Endodermal cell (in vitro differentiated cells): ENCODE results near the gene RNGTT. TPM values are rescaled to one million over a fixed set of nuclear protein-coding genes. Genes with fewer than 3 reads are reported as not detected.

Source experiments
- DNase-seq: peaks from one replicate; pipeline ENCODE4 v3.0.0-alpha.2; 2017
- H3K27ac ChIP-seq: 2 replicates; pipeline ENCODE4 v1.5.1; 2013; ENCODE audit warnings: mild to moderate bottlenecking, low read depth, low read length, moderate library complexity
- H3K27me3 ChIP-seq: 2 replicates; pipeline ENCODE4 v1.6.1; 2013; ENCODE audit warnings: mild to moderate bottlenecking, low read length, moderate library complexity; ENCODE audit not compliant: insufficient read depth, control insufficient read depth, poor library complexity, severe bottlenecking
- H3K36me3 ChIP-seq: 2 replicates; pipeline ENCODE4 v1.7.0; 2013; ENCODE audit warnings: mild to moderate bottlenecking, low read length, moderate library complexity; ENCODE audit not compliant: control insufficient read depth, insufficient read depth
- H3K4me1 ChIP-seq: one replicate; pipeline ENCODE4 v1.7.0; 2013; ENCODE audit warnings: low read length; ENCODE audit not compliant: control insufficient read depth, insufficient read depth
- H3K4me3 ChIP-seq: 2 replicates; pipeline ENCODE4 v1.5.1; 2013; ENCODE audit warnings: mild to moderate bottlenecking, low read length, moderate library complexity
- H3K9ac ChIP-seq: 2 replicates; pipeline ENCODE4 v1.6.1; 2013; ENCODE audit warnings: mild to moderate bottlenecking, low read length, moderate library complexity; ENCODE audit not compliant: poor library complexity, severe bottlenecking; ENCODE audit errors: extremely low read depth
- H3K9me3 ChIP-seq: 2 replicates; pipeline ENCODE4 v1.6.1; 2013; ENCODE audit warnings: mild to moderate bottlenecking, low read length, moderate library complexity; ENCODE audit not compliant: control insufficient read depth
- H3K27ac Mint-ChIP-seq: 2 replicates; pipeline ENCODE4 v1.8.0; 2020; ENCODE audit warnings: mixed read lengths
- H3K27me3 Mint-ChIP-seq: 2 replicates; pipeline ENCODE4 v1.8.0; 2021; ENCODE audit warnings: mild to moderate bottlenecking, mixed read lengths; ENCODE audit not compliant: insufficient read depth
- H3K36me3 Mint-ChIP-seq: 2 replicates; pipeline ENCODE4 v1.8.0; 2020; ENCODE audit warnings: low read depth, mixed read lengths
- H3K4me1 Mint-ChIP-seq: 2 replicates; pipeline ENCODE4 v1.8.0; 2020; ENCODE audit warnings: mixed read lengths
- H3K4me3 Mint-ChIP-seq: 2 replicates; pipeline ENCODE4 v1.8.0; 2020; ENCODE audit warnings: mild to moderate bottlenecking, moderate library complexity, mixed read lengths
- H3K9me3 Mint-ChIP-seq: 2 replicates; pipeline ENCODE4 v1.8.0; 2020; ENCODE audit warnings: mild to moderate bottlenecking, mixed read lengths
- CTCF ChIP-seq: fragments of 200-600 bp; sonication (generic); conservative IDR thresholded peaks from 2 replicates; pipeline ENCODE4 v1.5.0; 2021; ENCODE audit warnings: antibody characterized with exemption, mild to moderate bottlenecking
- WGBS, 2 experiments: methylation state at CpG; one replicate each; pipeline versions ENCODE4 v1.1.5 to v1.1.7; 2013; ENCODE audit warnings: missing lambda C conversion rate in 2 of 2, mixed read lengths in 1 of 2; ENCODE audit not compliant: insufficient coverage in 1 of 2, insufficient read length in 1 of 2; 5-methylcytosine and 5-hydroxymethylcytosine counted together
- total RNA-seq, 2 donors: library from RNA; stranded (reverse); fragmentation: NEBNext Ultra II Directional in 1 of 2; extraction: Animal tissue kit (Norgen Biotek cat#: 25700) in 1 of 2; gene quantifications; 2 replicates in 1 of 2; 3 replicates in 1 of 2; pipeline ENCODE4 v1.2.1, GENCODE V29; 2021

The RNGTT gene
- total RNA-seq, 2 donors from 2014 or later = 21.5 to 28.7 TPM

DNA sequence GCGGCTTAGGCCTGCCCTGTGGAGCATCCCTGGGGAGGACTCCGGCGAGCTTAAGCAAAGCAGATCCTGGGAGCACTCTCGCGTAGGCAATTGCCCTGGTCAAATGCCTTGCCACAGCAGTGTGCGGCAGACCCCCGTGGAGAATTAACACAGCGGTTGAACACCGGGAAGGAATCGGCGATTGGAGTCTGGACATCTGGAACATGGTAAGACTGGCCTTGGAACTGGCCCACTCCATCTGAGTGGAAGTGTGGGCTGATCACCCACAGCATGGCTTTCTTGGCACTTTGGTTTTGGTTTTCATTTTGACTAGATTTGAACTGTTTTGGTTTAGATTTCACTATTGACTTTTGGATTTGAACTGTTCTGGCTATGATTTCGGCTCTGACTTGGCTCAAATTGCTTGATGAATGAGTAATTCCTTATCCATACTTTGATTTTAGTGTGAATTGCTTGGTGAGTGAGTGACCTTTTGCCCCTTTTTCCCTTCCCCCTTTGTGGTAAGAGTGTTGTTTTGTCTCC, 300.7 kb downstream of the RNGTT start:
- Histone ChIP-seq H3K9ac (no peak overlapping the region), H3K4me3 (no peak overlapping the region), H3K27me3 (no peaks in the 10 kb centered on the region), H3K4me1 (no peaks in the 10 kb centered on the region), H3K9me3 (peaks cover 58% of the 10 kb centered on the region), H3K27ac (no peak overlapping the region), H3K36me3 (no peaks in the 10 kb centered on the region)
- no peak overlapping the region for H3K27ac Mint-ChIP-seq
- peaks cover 3% of the 10 kb centered on the region for H3K27me3 Mint-ChIP-seq
- no peaks in the 10 kb centered on the region for H3K4me1 Mint-ChIP-seq
- no peak overlapping the region for H3K4me3 Mint-ChIP-seq
- DNase-seq = no peak
- peaks cover 46% of the 10 kb centered on the region for H3K36me3 Mint-ChIP-seq
- no peak for TF ChIP-seq CTCF
- H3K9me3 Mint-ChIP-seq = peaks cover 58% of the 10 kb centered on the region
- 93 to 99% methylated on average over 11 to 12 of the region's 12 CpGs for WGBS, 2 experiments

GRCh38 chr6:88662163-88662580, 301.2 kb downstream of the RNGTT start:
- Mint-ChIP-seq H3K4me1 (no peaks in the 10 kb centered on the region), H3K27ac (no peak overlapping the region), H3K27me3 (peaks cover 3% of the 10 kb centered on the region), H3K9me3 (peaks cover 62% of the 10 kb centered on the region), H3K36me3 (peaks cover 47% of the 10 kb centered on the region), H3K4me3 (no peak overlapping the region)
- Histone ChIP-seq H3K36me3 (no peaks in the 10 kb centered on the region), H3K27ac (no peak overlapping the region), H3K9ac (no peak overlapping the region), H3K27me3 (no peaks in the 10 kb centered on the region), H3K9me3 (peaks cover 58% of the 10 kb centered on the region), H3K4me1 (no peaks in the 10 kb centered on the region), H3K4me3 (peak overlapping the region; percentile 15)
- WGBS, 2 experiments = 95 to 100% methylated on average over 4 to 5 of the region's 5 CpGs
- no peak for TF ChIP-seq CTCF
- DNase-seq = no peak

- H3K27me3 Mint-ChIP-seq = peaks cover 3% of the 10 kb centered on the region
- DNase-seq = no peak
- no peaks in the 10 kb centered on the region for H3K4me1 Mint-ChIP-seq
- H3K4me3 Mint-ChIP-seq = no peak overlapping the region
- H3K9me3 ChIP-seq = peaks cover 58% of the 10 kb centered on the region
- peaks cover 70% of the 10 kb centered on the region for H3K9me3 Mint-ChIP-seq
- no peaks in the 10 kb centered on the region for H3K36me3 ChIP-seq
- H3K9ac ChIP-seq = no peak overlapping the region
- peaks cover 47% of the 10 kb centered on the region for H3K36me3 Mint-ChIP-seq
- H3K27ac ChIP-seq = no peak overlapping the region
- no peaks in the 10 kb centered on the region for H3K27me3 ChIP-seq
- H3K27ac Mint-ChIP-seq = no peak overlapping the region
- H3K4me1 ChIP-seq = no peaks in the 10 kb centered on the region
- H3K4me3 ChIP-seq = peak overlapping the region; percentile 15
- TF ChIP-seq CTCF = no peak
- WGBS, 2 experiments = 92 to 100% methylated on average over 2 to 6 of the region's 6 CpGs
These were observed 302.3 kb downstream of the RNGTT start for GRCh38 chr6:88661136-88661535.
